HG03354 (cell line): ENCODE data around the gene SPTLC2.

Source experiments
- ATAC-seq: cut with Tn5 transposase; IDR thresholded peaks from one replicate; pipeline ENCODE4 v1.9.1; 2021; ENCODE audit warnings: mild to moderate bottlenecking; ENCODE audit not compliant: unreplicated experiment, poor library complexity, severe bottlenecking

SPTLC2 gene

GRCh38 chr14:77625360-77625759 is 8.9 kb upstream of the SPTLC2 start:
- no peak for ATAC-seq

- ATAC-seq: no peak
These were observed 6.8 kb upstream of the SPTLC2 start for GRCh38 chr14:77623201-77623600.

- ATAC-seq: no peak
These were observed 6.0 kb upstream of the SPTLC2 start for GRCh38 chr14:77622366-77622961.

GRCh38 chr14:77620222-77620870 is 3.9 kb upstream of the SPTLC2 start:
- ATAC-seq: no peak

- no peak for ATAC-seq
These were observed 2.0 kb upstream of the SPTLC2 start for GRCh38 chr14:77618381-77618970.

GRCh38 chr14:77616133-77616453 is 344 bp downstream of the SPTLC2 start:
- peak; percentile 19 for ATAC-seq

- ATAC-seq: no peak
These were observed 890 bp downstream of the SPTLC2 start for GRCh38 chr14:77615361-77616132.

- ATAC-seq: no peak
These were observed 3.2 kb downstream of the SPTLC2 start for GRCh38 chr14:77613201-77613600.

GRCh38 chr14:77612011-77612620 is 4.3 kb downstream of the SPTLC2 start:
- no peak for ATAC-seq

GRCh38 chr14:77610553-77610952 is 5.9 kb downstream of the SPTLC2 start:
- ATAC-seq: no peak

- no peak for ATAC-seq
These were observed 6.5 kb downstream of the SPTLC2 start for GRCh38 chr14:77609922-77610321.

GRCh38 chr14:77607741-77608302 is 8.6 kb downstream of the SPTLC2 start:
- peak; percentile 63 for ATAC-seq

GRCh38 chr14:77605392-77605972 is 11.0 kb downstream of the SPTLC2 start:
- no peak for ATAC-seq

- no peak for ATAC-seq
These were observed 12.7 kb downstream of the SPTLC2 start for GRCh38 chr14:77603654-77604255.

GRCh38 chr14:77603031-77603430 is 13.4 kb downstream of the SPTLC2 start:
- ATAC-seq: no peak

GRCh38 chr14:77601846-77602619 is 14.4 kb downstream of the SPTLC2 start:
- ATAC-seq: no peak

GRCh38 chr14:77599889-77600288 is 16.5 kb downstream of the SPTLC2 start:
- no peak for ATAC-seq

- no peak for ATAC-seq
These were observed 17.9 kb downstream of the SPTLC2 start for GRCh38 chr14:77598366-77599070.
